ENCODE results near the gene XKR7.
A peak's percentile ranks its signal among the peaks of the same experiment; 100 is the strongest.
"Not testable (repeated sequence)": the region's sequence is repeated elsewhere in the genome, so short reads cannot be mapped to it uniquely, and the experiment has no call there.

Gene XKR7

GRCh38 chr20:32017711-32018251, 49.8 kb downstream of the XKR7 start:
- no peak for DNase-seq

- no peak for DNase-seq
Observed at GRCh38 chr20:32018269-32019155, 50.6 kb downstream of the XKR7 start.

GRCh38 chr20:32019156-32019510, 51.2 kb downstream of the XKR7 start:
- DNase-seq: peak; percentile 32

- DNase-seq: no peak
Observed at GRCh38 chr20:32019563-32020463, 51.9 kb downstream of the XKR7 start.

GRCh38 chr20:32021091-32021490, 53.1 kb downstream of the XKR7 start:
- DNase-seq: no peak

GRCh38 chr20:32024683-32025295, 56.8 kb downstream of the XKR7 start:
- peak; percentile 16 for DNase-seq

- no peak for DNase-seq
Observed at GRCh38 chr20:32027643-32028042, 59.7 kb downstream of the XKR7 start.

- DNase-seq: no peak
Observed at GRCh38 chr20:32028647-32029372, 60.9 kb downstream of the XKR7 start.

GRCh38 chr20:32029561-32029960, 61.6 kb downstream of the XKR7 start:
- no peak for DNase-seq

- DNase-seq: peak; percentile 84
Observed at GRCh38 chr20:32031007-32031958, 63.3 kb downstream of the XKR7 start.

GRCh38 chr20:32033316-32033715, 65.4 kb downstream of the XKR7 start:
- DNase-seq: no peak

GRCh38 chr20:32033721-32034120, 65.8 kb downstream of the XKR7 start:
- DNase-seq: not testable (repeated sequence)

- DNase-seq: no peak
Observed at GRCh38 chr20:32034581-32035425, 66.9 kb downstream of the XKR7 start.

- DNase-seq: no peak
Observed at GRCh38 chr20:32035426-32035779, 67.5 kb downstream of the XKR7 start.

- no peak for DNase-seq
Observed at GRCh38 chr20:32036252-32036651, 68.3 kb downstream of the XKR7 start.

GRCh38 chr20:32036716-32037485, 69.0 kb downstream of the XKR7 start:
- DNase-seq: no peak

GRCh38 chr20:32037929-32038328, 70.0 kb downstream of the XKR7 start:
- DNase-seq: no peak

GRCh38 chr20:32040142-32040953, 72.4 kb downstream of the XKR7 start:
- peak; percentile 6 for DNase-seq

- DNase-seq: no peak
Observed at GRCh38 chr20:32045999-32046398, 78.0 kb downstream of the XKR7 start.

Measured in NCI-H1694 treated with DMSO at 0.1 percent for 48 hours (cell line).